Kidney epithelial cell (primary cell): ENCODE data around the gene ZDHHC3. TPM values are rescaled to one million over a fixed set of nuclear protein-coding genes. Genes with fewer than 3 reads are reported as not detected.
"Not testable (repeated sequence)": the region's sequence is repeated elsewhere in the genome, so short reads cannot be mapped to it uniquely, and the experiment has no call there.

ENCODE experiments used
- DNase-seq: peaks from one replicate; pipeline ENCODE4 v3.0.0-alpha.2; 2010; ENCODE audit warnings: low read depth
- H3K27me3 ChIP-seq: 2 replicates; pipeline ENCODE4 v1.6.0; 2011; ENCODE audit warnings: low read length; ENCODE audit not compliant: control insufficient read depth, insufficient read depth
- H3K36me3 ChIP-seq: 2 replicates; pipeline ENCODE4 v1.5.1; 2011; ENCODE audit warnings: low read length; ENCODE audit not compliant: control insufficient read depth, insufficient read depth
- H3K4me3 ChIP-seq: 2 replicates; pipeline ENCODE4 v1.5.1; 2011; ENCODE audit warnings: low read depth, mild to moderate bottlenecking, control low read depth, low read length
- CTCF ChIP-seq: IDR thresholded peaks from 2 replicates; pipeline ENCODE4 v1.5.1; 2011; ENCODE audit warnings: mild to moderate bottlenecking, moderate library complexity, low read length, control low read depth, inconsistent platforms; ENCODE audit not compliant: insufficient read depth, poor library complexity, severe bottlenecking
- total RNA-seq: library from RNA; depleted of rRNA; stranded (reverse); fragments of >200 nt; gene quantifications from 2 replicates; pipeline ENCODE4 v1.2.3, GENCODE V29; 2015

Gene ZDHHC3
- total RNA-seq, 1 donor from 2014 or later = 68.3 TPM

DNA sequence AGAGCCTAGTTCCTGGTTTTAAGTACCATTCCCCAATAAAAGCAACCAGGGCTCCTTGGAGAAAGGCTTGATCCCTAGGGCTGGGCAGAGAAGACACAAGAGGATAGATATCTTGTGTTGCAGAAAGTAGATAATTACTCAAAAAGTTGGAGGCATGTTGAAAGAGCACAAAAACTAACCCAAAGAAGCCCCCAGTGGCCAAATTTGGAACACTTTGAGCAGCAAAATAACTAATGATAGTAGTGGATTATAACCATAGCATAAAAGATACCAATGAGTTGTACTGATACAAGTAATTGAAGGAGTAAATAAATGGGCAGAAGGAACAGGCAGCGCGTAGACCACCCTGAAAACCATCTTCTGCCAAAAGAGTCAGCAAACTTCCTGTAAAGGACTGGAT is 12.1 kb upstream of the ZDHHC3 start:
- peak; percentile 51 for TF ChIP-seq CTCF
- no peak for DNase-seq
- Histone ChIP-seq H3K36me3 (no peaks in the 10 kb centered on the region), H3K4me3 (no peak overlapping the region), H3K27me3 (no peaks in the 10 kb centered on the region)

DNA sequence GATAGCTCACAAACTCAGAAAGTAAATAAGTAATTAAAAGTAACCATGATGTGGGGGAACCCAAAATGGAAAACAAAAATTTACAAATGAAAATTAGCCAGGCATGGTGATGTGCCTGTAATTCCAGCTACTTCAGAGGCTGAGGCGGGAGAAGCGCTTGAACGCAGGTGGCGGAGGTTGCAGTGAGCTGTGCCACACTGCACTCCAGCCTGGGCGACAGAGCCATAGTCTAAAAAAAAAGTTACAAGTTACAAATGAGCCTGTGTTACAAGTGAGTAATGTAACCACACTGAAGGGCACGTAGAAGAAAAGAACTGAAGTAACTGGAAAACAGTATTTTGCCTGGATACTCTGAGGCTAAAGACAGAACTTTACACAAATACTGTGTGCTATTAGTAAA is 11.4 kb upstream of the ZDHHC3 start:
- Histone ChIP-seq H3K4me3 (no peak overlapping the region), H3K27me3 (no peaks in the 10 kb centered on the region), H3K36me3 (no peaks in the 10 kb centered on the region)
- DNase-seq = no peak
- no peak for TF ChIP-seq CTCF

DNA sequence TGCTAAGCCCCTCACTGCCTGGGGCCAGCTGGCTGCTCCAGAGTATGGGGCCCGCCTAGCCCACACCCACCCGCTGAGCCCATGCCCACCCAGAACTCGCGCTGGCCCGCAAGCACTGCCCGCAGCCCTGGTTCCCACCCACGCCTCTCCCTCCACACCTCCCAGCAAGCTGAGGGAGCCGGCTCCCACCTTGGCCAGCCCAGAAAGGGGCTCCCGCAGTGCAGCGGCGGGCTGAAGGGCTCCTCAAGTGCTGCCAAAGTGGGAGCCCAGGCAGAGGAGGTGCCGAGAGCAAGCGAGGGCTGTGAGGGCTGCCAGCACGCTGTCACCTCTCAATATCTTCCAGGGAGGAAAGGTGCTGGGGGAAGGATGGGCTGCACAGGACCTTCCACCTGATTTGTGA is 10.4 kb upstream of the ZDHHC3 start:
- DNase-seq, H3K36me3 ChIP-seq, H3K4me3 ChIP-seq, H3K27me3 ChIP-seq: not testable (repeated sequence)

- Histone ChIP-seq H3K4me3 (no peak overlapping the region), H3K36me3 (no peaks in the 10 kb centered on the region), H3K27me3 (no peaks in the 10 kb centered on the region)
- no peak for DNase-seq
- no peak for TF ChIP-seq CTCF
Measured at GRCh38 chr3:44984335-44984734, 8.4 kb upstream of the ZDHHC3 start.

- H3K27me3 ChIP-seq = no peaks in the 10 kb centered on the region
- H3K36me3 ChIP-seq = no peaks in the 10 kb centered on the region
- no peak for DNase-seq
- TF ChIP-seq CTCF = no peak
- no peak overlapping the region for H3K4me3 ChIP-seq
Measured at GRCh38 chr3:44983484-44983941, 7.5 kb upstream of the ZDHHC3 start.

DNA sequence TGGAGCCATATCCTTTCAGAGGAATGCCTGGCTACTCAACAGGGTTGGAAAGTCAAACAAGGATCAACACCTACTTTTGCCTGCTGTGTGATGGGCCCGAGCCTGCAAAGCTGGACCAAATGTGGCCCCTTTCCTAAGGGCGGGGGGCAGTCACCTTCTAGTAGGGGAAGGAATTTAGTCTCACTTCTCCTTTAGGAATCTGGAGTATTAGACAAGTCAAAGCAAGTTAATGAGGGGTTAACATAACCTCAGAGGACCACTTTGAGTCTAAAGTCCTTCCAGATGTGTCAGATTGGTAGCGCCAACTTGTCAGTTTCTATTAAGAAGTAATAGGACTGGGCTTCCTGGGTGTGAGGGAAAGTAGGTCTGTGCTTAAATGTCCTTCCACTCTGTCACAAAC is 6.8 kb upstream of the ZDHHC3 start:
- no peak overlapping the region for H3K4me3 ChIP-seq
- H3K27me3 ChIP-seq = no peaks in the 10 kb centered on the region
- DNase-seq = no peak
- no peak for TF ChIP-seq CTCF
- H3K36me3 ChIP-seq = no peaks in the 10 kb centered on the region
